NCI-H128 (cell line): Measurements from ENCODE around the gene SLC35D2.
"Not testable (repeated sequence)": the region's sequence is repeated elsewhere in the genome, so short reads cannot be mapped to it uniquely, and the experiment has no call there.

Experiments used
- DNase-seq: peaks from one replicate; lab custom pipeline; 2025; ENCODE audit not compliant: unreplicated experiment; lab: John Stamatoyannopoulos, UW

Gene SLC35D2

GRCh38 chr9:96400132-96400910 lies 16.8 kb upstream of the SLC35D2 start:
- DNase-seq, result no peak

- DNase-seq, result no peak
Observed at GRCh38 chr9:96399325-96399633, 15.8 kb upstream of the SLC35D2 start.

GRCh38 chr9:96398582-96399324 lies 15.2 kb upstream of the SLC35D2 start:
- DNase-seq, result no peak

GRCh38 chr9:96395964-96396363 lies 12.5 kb upstream of the SLC35D2 start:
- DNase-seq, result no peak

GRCh38 chr9:96394832-96395496 lies 11.5 kb upstream of the SLC35D2 start:
- DNase-seq, result no peak

- no peak for DNase-seq
Observed at GRCh38 chr9:96392263-96392662, 8.8 kb upstream of the SLC35D2 start.

- no peak for DNase-seq
Observed at GRCh38 chr9:96391021-96391765, 7.7 kb upstream of the SLC35D2 start.

- DNase-seq, result no peak
Observed at GRCh38 chr9:96388144-96388543, 4.6 kb upstream of the SLC35D2 start.

- DNase-seq, result no peak
Observed at GRCh38 chr9:96386157-96386556, 2.6 kb upstream of the SLC35D2 start.

GRCh38 chr9:96382839-96383164 lies 709 bp downstream of the SLC35D2 start:
- no peak for DNase-seq

- DNase-seq, result no peak
Observed at GRCh38 chr9:96382175-96382574, 1.3 kb downstream of the SLC35D2 start.

GRCh38 chr9:96381696-96382095 lies 1.8 kb downstream of the SLC35D2 start:
- no peak for DNase-seq

- DNase-seq, result no peak
Observed at GRCh38 chr9:96381125-96381524, 2.4 kb downstream of the SLC35D2 start.

- DNase-seq, result no peak
Observed at GRCh38 chr9:96379461-96379860, 4.0 kb downstream of the SLC35D2 start.

- no peak for DNase-seq
Observed at GRCh38 chr9:96378187-96378586, 5.3 kb downstream of the SLC35D2 start.

- no peak for DNase-seq
Observed at GRCh38 chr9:96376891-96377874, 6.3 kb downstream of the SLC35D2 start.

- DNase-seq, result not testable (repeated sequence)
Observed at GRCh38 chr9:96375507-96375906, 8.0 kb downstream of the SLC35D2 start.

- no peak for DNase-seq
Observed at GRCh38 chr9:96367943-96368342, 15.6 kb downstream of the SLC35D2 start.

- no peak for DNase-seq
Observed at GRCh38 chr9:96363175-96363967, 20.1 kb downstream of the SLC35D2 start.

GRCh38 chr9:96362119-96362518 lies 21.4 kb downstream of the SLC35D2 start:
- DNase-seq, result not testable (repeated sequence)
